H1 (cell line): Measurements from ENCODE around the gene SEMA4C. TPM values are rescaled to one million over a fixed set of nuclear protein-coding genes. Genes with fewer than 3 reads are reported as not detected.

Experiments used
- CTCF ChIA-PET: fragments of 300-600 bp; sonication (Branson Sonifier 250); formaldehyde crosslinking; loops from one replicate; lab custom pipeline; 2021; ENCODE audit not compliant: partially characterized antibody; lab: Charles Lee
- POLR2A ChIA-PET: fragments of 300-600 bp; sonication (Branson Sonifier 250); formaldehyde crosslinking; loops from one replicate; lab custom pipeline; 2021; ENCODE audit warnings: inconsistent platforms; ENCODE audit not compliant: partially characterized antibody; lab: Charles Lee
- DNase-seq, 2 experiments: peaks; one replicate each; pipeline versions ENCODE4 v3.0.0 to v3.0.0-alpha.2; 2010 to 2022; ENCODE audit warnings: low spot score in 2 of 2, low read depth in 1 of 2, mixed read lengths in 1 of 2
- FAIRE-seq: peaks from 2 replicates; lab custom pipeline; 2011; peaks lifted over from hg19 to GRCh38; lab: Jason Lieb, UNC
- H2AFZ ChIP-seq: 2 replicates; pipeline ENCODE4 v1.8.1; 2012; ENCODE audit warnings: low read length, inconsistent platforms
- H2AK5ac ChIP-seq: 2 replicates; pipeline ENCODE4 v1.6.1; 2013; ENCODE audit warnings: low read depth, low read length
- H2BK120ac ChIP-seq: replicated peaks from 2 replicates; pipeline ENCODE3; 2013; ENCODE audit warnings: low read depth, low read length, inconsistent platforms
- H2BK12ac ChIP-seq: 2 replicates; pipeline ENCODE4 v1.6.1; 2013; ENCODE audit warnings: low read depth, low read length
- H2BK15ac ChIP-seq: 2 replicates; pipeline ENCODE4 v1.6.1; 2013; ENCODE audit warnings: low read length
- H2BK20ac ChIP-seq: 2 replicates; pipeline ENCODE4 v1.6.1; 2013; ENCODE audit warnings: low read length
- H2BK5ac ChIP-seq: 2 replicates; pipeline ENCODE4 v1.6.1; 2013; ENCODE audit warnings: low read depth, low read length
- H3K14ac ChIP-seq: 2 replicates; pipeline ENCODE4 v1.6.1; 2013; ENCODE audit warnings: inconsistent platforms; ENCODE audit not compliant: insufficient read length
- H3K18ac ChIP-seq: 2 replicates; pipeline ENCODE4 v1.6.1; 2013; ENCODE audit warnings: low read length; ENCODE audit errors: extremely low read depth
- H3K23ac ChIP-seq: 2 replicates; pipeline ENCODE4 v1.6.1; 2013; ENCODE audit warnings: inconsistent platforms; ENCODE audit not compliant: insufficient read length
- H3K23me2 ChIP-seq: 2 replicates; pipeline ENCODE4 v1.6.1; 2013; ENCODE audit warnings: low read depth, low read length
- H3K27ac ChIP-seq: 2 replicates; pipeline ENCODE4 v1.6.1; 2011; ENCODE audit warnings: low read depth, low read length, inconsistent platforms
- H3K27me3 ChIP-seq, 4 experiments: replicated peaks in 1 of 4; 1 replicate in 1 of 4; 2 replicates in 3 of 4; pipeline versions ENCODE4 v1.6.1 to v1.8.1; 2011 to 2013; ENCODE audit warnings: low read length in 3 of 4, mild to moderate bottlenecking in 3 of 4, inconsistent platforms in 2 of 4, mixed read lengths in 2 of 4, moderate library complexity in 1 of 4; ENCODE audit not compliant: control insufficient read depth in 3 of 4, insufficient read depth in 3 of 4; ENCODE audit errors: extremely low read depth in 1 of 4
- H3K36me3 ChIP-seq, 4 experiments: 2 replicates each; pipeline versions ENCODE4 v1.6.1 to v1.8.1; 2011 to 2013; ENCODE audit warnings: mild to moderate bottlenecking in 4 of 4, low read length in 3 of 4, moderate library complexity in 2 of 4, control low read depth in 1 of 4, inconsistent platforms in 1 of 4; ENCODE audit not compliant: insufficient read depth in 4 of 4, control insufficient read depth in 2 of 4
- H3K4ac ChIP-seq: replicated peaks from 2 replicates; pipeline ENCODE3; 2013; ENCODE audit warnings: low read length, low read depth, mixed read lengths, inconsistent platforms; ENCODE audit not compliant: insufficient read length
- H3K4me1 ChIP-seq, 4 experiments: replicated peaks in 1 of 4; 1 replicate in 1 of 4; 2 replicates in 3 of 4; pipeline versions ENCODE4 v1.6.1 to v1.8.1; 2011 to 2013; ENCODE audit warnings: low read length in 3 of 4, inconsistent platforms in 2 of 4, mixed read lengths in 1 of 4; ENCODE audit not compliant: insufficient read depth in 4 of 4, control insufficient read depth in 3 of 4
- H3K4me2 ChIP-seq, 2 experiments: 2 replicates each; pipeline versions ENCODE4 v1.6.1 to v1.8.1; 2011 to 2013; ENCODE audit warnings: low read depth in 2 of 2, low read length in 2 of 2, control low read depth in 1 of 2, inconsistent platforms in 1 of 2, mild to moderate bottlenecking in 1 of 2; ENCODE audit not compliant: insufficient read depth in 1 of 2
- H3K4me3 ChIP-seq, 4 experiments: fragments of 200-600, 300-600 bp in 1 of 4; sonication (generic), shearing (Covaris generic), sonication (Bioruptor Twin) in 1 of 4; 2 replicates each; pipeline versions ENCODE4 v1.5.1 to v1.8.1; 2011 to 2016; ENCODE audit warnings: low read length in 4 of 4, low read depth in 3 of 4, control low read depth in 2 of 4, inconsistent platforms in 2 of 4, mild to moderate bottlenecking in 2 of 4, mixed read lengths in 1 of 4, moderate library complexity in 1 of 4; ENCODE audit not compliant: insufficient read depth in 2 of 4; ENCODE audit errors: extremely low read depth in 1 of 4
- H3K56ac ChIP-seq: replicated peaks from 2 replicates; pipeline ENCODE3; 2013; ENCODE audit warnings: low read depth, mild to moderate bottlenecking, mixed read lengths, low read length, inconsistent platforms; ENCODE audit not compliant: insufficient read length
- H3K79me1 ChIP-seq: 2 replicates; pipeline ENCODE4 v1.6.1; 2013; ENCODE audit warnings: low read depth, low read length, control low read depth
- H3K79me2 ChIP-seq, 2 experiments: 2 replicates each; pipeline versions ENCODE4 v1.6.1 to v1.8.1; 2012 to 2013; ENCODE audit warnings: low read length in 2 of 2, mild to moderate bottlenecking in 2 of 2, inconsistent platforms in 1 of 2; ENCODE audit not compliant: insufficient read depth in 2 of 2, control insufficient read depth in 1 of 2
- H3K9ac ChIP-seq, 4 experiments: replicated peaks in 1 of 4; 1 replicate in 1 of 4; 2 replicates in 3 of 4; pipeline versions ENCODE4 v1.6.1 to v1.8.1; 2011 to 2013; ENCODE audit warnings: low read depth in 3 of 4, low read length in 3 of 4, control low read depth in 2 of 4, mild to moderate bottlenecking in 2 of 4, moderate library complexity in 2 of 4, inconsistent platforms in 1 of 4; ENCODE audit errors: extremely low read depth in 1 of 4
- H3K9me3 ChIP-seq, 2 experiments: 2 replicates each; pipeline versions ENCODE4 v1.6.1 to v1.8.1; 2012 to 2013; ENCODE audit warnings: mild to moderate bottlenecking in 2 of 2, moderate library complexity in 2 of 2, control low read depth in 1 of 2, inconsistent platforms in 1 of 2, low read depth in 1 of 2, low read length in 1 of 2, mixed read lengths in 1 of 2; ENCODE audit not compliant: insufficient read depth in 2 of 2
- H4K20me1 ChIP-seq, 2 experiments: replicated peaks in 1 of 2; 2 replicates each; pipeline versions ENCODE3 to v1.8.1; 2011 to 2013; ENCODE audit warnings: inconsistent platforms in 2 of 2, low read length in 2 of 2, mild to moderate bottlenecking in 1 of 2; ENCODE audit not compliant: insufficient read depth in 2 of 2, control insufficient read depth in 1 of 2
- H4K5ac ChIP-seq: 2 replicates; pipeline ENCODE4 v1.6.1; 2013; ENCODE audit warnings: low read length, low read depth, mixed read lengths, inconsistent platforms; ENCODE audit not compliant: insufficient read length
- H4K8ac ChIP-seq: 2 replicates; pipeline ENCODE4 v1.8.0; 2013; ENCODE audit warnings: mild to moderate bottlenecking, moderate library complexity, low read length, inconsistent platforms; ENCODE audit not compliant: insufficient read depth; ENCODE audit errors: extremely low read depth
- H4K91ac ChIP-seq: replicated peaks from 2 replicates; pipeline ENCODE3; 2013; ENCODE audit warnings: low read length, mixed read lengths, inconsistent platforms; ENCODE audit not compliant: insufficient read length
- KDM5A ChIP-seq: fragments of 200-600 bp; IDR thresholded peaks from 2 replicates; pipeline ENCODE4 v1.7.1; 2012; ENCODE audit warnings: mild to moderate bottlenecking, low read length, inconsistent platforms, mixed read lengths
- SIRT6 ChIP-seq: IDR thresholded peaks from one replicate; pipeline ENCODE4 v1.7.1; 2012; ENCODE audit warnings: low read length, inconsistent platforms
- WGBS, 2 experiments: shearing (Covaris generic) in 1 of 2; methylation state at CpG; one replicate each; pipeline versions ENCODE4 v1.1.6 to v1.1.7; 2013 to 2015; ENCODE audit warnings: low lambda C conversion rate in 2 of 2, mixed read lengths in 2 of 2, inconsistent platforms in 1 of 2, low coverage in 1 of 2, missing lambda C conversion rate in 1 of 2; ENCODE audit not compliant: insufficient replicate concordance in 2 of 2, insufficient coverage in 1 of 2, insufficient read length in 1 of 2; ENCODE audit errors: extremely low coverage in 1 of 2, missing lambda C conversion rate in 1 of 2; 5-methylcytosine and 5-hydroxymethylcytosine counted together
- polyA plus RNA-seq, 7 experiments: library from polyadenylated mRNA; depleted of rRNA in 3 of 7; stranded (reverse) in 5 of 7; unstranded in 2 of 7; fragments of >200 nt in 5 of 7; fragments of 200-250 nt in 2 of 7; gene quantifications; 1 replicate in 5 of 7; 2 replicates in 1 of 7; 4 replicates in 1 of 7; pipeline versions ENCODE4 v1.2.1 to v1.2.3, GENCODE V29; 2011 to 2013; ENCODE audit warnings: missing spikeins in 2 of 7, mixed read lengths in 2 of 7
- total RNA-seq: library from RNA; stranded (reverse); fragmentation: NEBNext Ultra II Directional; extraction: Animal tissue kit (Norgen Biotek cat#: 25700); gene quantifications from 2 replicates; pipeline ENCODE4 v1.2.1, GENCODE V29; 2021

The SEMA4C gene
- total and polyA plus RNA-seq, 2 of the 8 experiments (the other 6 are each of a cell fraction or from before 2014, with no cell fraction given), result 47.5 to 67.3 TPM

- ChIA-PET CTCF (interaction anchor here (0.9 to 1.7 kb wide), 6 partner anchors 9 to 139 kb away, joined by 3 to 5 read pairs (median 4); no protein-coding TSS in a partner anchor), POLR2A (interaction anchor here (0.5 to 2.1 kb wide), 5 partner anchors 8 to 63 kb away, joined by 3 to 5 read pairs (median 4); partner anchors contain the start of gene CNNM3)
- H3K4me2 ChIP-seq, result no peak overlapping the region
- peaks cover 0 to 53% of the 10 kb centered on the region in 2 experiments; a peak in 2 of 4 replicates for H3K79me2 ChIP-seq
- H2BK15ac ChIP-seq, result no peak overlapping the region
- H3K36me3 ChIP-seq, result peaks cover 14 to 53% (median 24%) of the 10 kb centered on the region in 4 experiments
- no peak overlapping the region for H3K56ac ChIP-seq
- FAIRE-seq (no peak), DNase-seq (no peak)
- H3K79me1 ChIP-seq, result peaks cover 18% of the 10 kb centered on the region
- peaks cover 0 to 10% (median 2%) of the 10 kb centered on the region in 4 experiments; a peak in 5 of 7 replicates for H3K4me1 ChIP-seq
- no peak overlapping the region for H2BK20ac ChIP-seq
- H3K4ac ChIP-seq, result no peak overlapping the region
- H3K27me3 ChIP-seq, result no peaks in the 10 kb centered on the region
- 91% methylated on average over 6 of the region's 6 CpGs; no CpG with 5 or more reads in 1 of the 2 experiments for WGBS, 2 experiments
- H2AK5ac ChIP-seq, result no peak overlapping the region
- H2BK5ac ChIP-seq, result no peak overlapping the region
- H3K14ac ChIP-seq, result no peak overlapping the region
- no peaks in the 10 kb centered on the region for H3K23me2 ChIP-seq
- H3K4me3 ChIP-seq, result no peak overlapping the region
- no peak overlapping the region for H3K27ac ChIP-seq
- H3K23ac ChIP-seq, result no peak overlapping the region
- no peak overlapping the region for H2BK120ac ChIP-seq
- no peak overlapping the region for H3K9ac ChIP-seq
- H3K18ac ChIP-seq, result no peak overlapping the region
- H4K91ac ChIP-seq, result no peak overlapping the region
- no peak overlapping the region for H4K5ac ChIP-seq
- TF ChIP-seq SIRT6 (no peak), KDM5A (no peak)
- H2AFZ ChIP-seq, result no peak overlapping the region
- no peaks in the 10 kb centered on the region for H3K9me3 ChIP-seq
- no peak overlapping the region for H4K8ac ChIP-seq
- H2BK12ac ChIP-seq, result no peak overlapping the region
- H4K20me1 ChIP-seq, result peaks cover 7 to 36% of the 10 kb centered on the region in 2 experiments
Observed at GRCh38 chr2:96824079-96824870, 45.6 kb downstream of the SEMA4C start.
